Coronary artery (tissue), 2 donors: ENCODE measurements around the gene PHACTR1.

Experiments
- DNase-seq: peaks from one replicate; pipeline ENCODE4 v3.0.0-alpha.2; 2017; ENCODE audit warnings: low spot score
- H3K27ac ChIP-seq, 2 donors: fragments of 200-600 bp; sonication (generic); one replicate each; pipeline ENCODE4 v1.5.1; 2016 to 2019
- H3K4me3 ChIP-seq: fragments of 200-600 bp; sonication (generic); 2 replicates; pipeline ENCODE4 v1.5.1; 2016; ENCODE audit warnings: mild to moderate bottlenecking, moderate library complexity
- CTCF ChIP-seq: fragments of 200-600 bp; sonication (generic); IDR thresholded peaks from one replicate; pipeline ENCODE4 v1.5.1; 2019; ENCODE audit warnings: antibody characterized with exemption

Gene PHACTR1

DNA sequence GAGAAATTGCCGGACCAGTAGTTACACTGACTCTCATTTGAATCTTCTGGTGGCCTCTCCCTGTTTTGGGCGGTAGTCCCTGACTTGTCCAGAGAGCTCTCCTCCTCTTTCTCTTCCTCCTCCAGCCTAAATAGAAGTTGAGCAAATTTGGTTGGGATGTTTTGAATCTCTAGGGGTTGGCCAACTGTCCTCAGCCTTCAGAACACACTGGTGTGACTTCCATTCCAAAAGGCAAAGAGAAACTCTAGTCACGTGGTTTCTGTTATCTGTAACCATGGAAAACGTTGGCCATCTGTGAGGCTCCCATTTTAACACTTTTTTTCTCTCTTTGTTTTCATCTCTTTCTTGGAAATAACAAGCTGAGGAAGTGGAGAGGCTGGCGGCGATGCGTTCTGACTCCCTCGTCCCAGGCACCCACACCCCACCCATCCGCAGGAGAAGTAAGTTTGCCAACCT lies 336.5 kb downstream of the PHACTR1 start:
- H3K4me3 ChIP-seq = no peak overlapping the region
- no peak overlapping the region for H3K27ac ChIP-seq
- no peak for DNase-seq
- TF ChIP-seq CTCF = no peak

- Histone ChIP-seq H3K27ac (no peak overlapping the region), H3K4me3 (no peak overlapping the region)
- TF ChIP-seq CTCF = no peak
- DNase-seq = no peak
These were observed 341.5 kb downstream of the PHACTR1 start for GRCh38 chr6:13058051-13058450.

GRCh38 chr6:13059026-13059425 lies 342.5 kb downstream of the PHACTR1 start:
- no peak for TF ChIP-seq CTCF
- no peak overlapping the region for H3K27ac ChIP-seq

GRCh38 chr6:13063300-13063918 lies 346.8 kb downstream of the PHACTR1 start:
- no peak for TF ChIP-seq CTCF
- Histone ChIP-seq H3K27ac (no peak overlapping the region), H3K4me3 (no peak overlapping the region)
- DNase-seq = no peak

More at GRCh38 chr6:13059026-13059425, 342.5 kb downstream of the PHACTR1 start:
- DNase-seq = no peak
- no peak overlapping the region for H3K4me3 ChIP-seq

DNA sequence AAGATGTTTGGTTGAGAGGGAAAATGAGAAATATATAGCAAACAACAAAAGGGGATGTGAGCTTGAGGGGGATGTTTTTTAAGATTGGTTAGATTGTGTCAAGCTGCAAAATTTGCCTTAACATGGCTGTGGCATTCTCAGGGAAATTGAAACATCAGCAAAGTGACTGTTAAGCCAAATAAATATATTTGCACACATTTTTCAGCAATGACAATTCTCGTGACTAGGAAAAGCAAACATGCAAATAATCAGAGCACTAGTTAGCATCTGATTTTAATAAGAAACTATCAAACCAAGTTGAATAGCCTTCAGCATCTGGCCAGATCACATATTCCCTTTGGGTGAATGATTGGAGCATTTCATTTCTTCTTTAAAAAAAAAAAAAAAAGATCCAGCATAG lies 349.0 kb downstream of the PHACTR1 start:
- no peak for DNase-seq
- Histone ChIP-seq H3K27ac (no peak overlapping the region), H3K4me3 (no peak overlapping the region)
- no peak for TF ChIP-seq CTCF

DNA sequence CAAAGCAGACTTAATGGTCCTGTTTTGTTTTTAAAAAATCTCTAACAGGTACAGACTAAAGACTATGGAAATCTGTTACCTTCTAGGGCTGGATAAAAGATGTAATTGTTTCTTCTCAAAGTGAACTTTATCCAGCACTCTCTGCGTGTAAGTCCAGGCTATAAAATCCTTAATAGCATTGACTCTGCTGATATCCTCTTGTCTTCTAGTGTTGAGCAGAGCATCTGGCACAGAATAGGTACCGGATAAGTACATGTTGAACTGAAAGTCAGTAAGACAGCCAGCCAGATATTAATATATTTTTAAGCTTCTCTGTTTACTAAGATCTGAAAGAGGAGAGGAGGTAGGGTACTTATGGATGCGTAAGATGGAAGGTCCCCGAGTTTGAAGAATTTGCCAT lies 349.5 kb downstream of the PHACTR1 start:
- TF ChIP-seq CTCF = no peak
- no peak overlapping the region for H3K4me3 ChIP-seq
- H3K27ac ChIP-seq = no peak overlapping the region
- DNase-seq = no peak

DNA sequence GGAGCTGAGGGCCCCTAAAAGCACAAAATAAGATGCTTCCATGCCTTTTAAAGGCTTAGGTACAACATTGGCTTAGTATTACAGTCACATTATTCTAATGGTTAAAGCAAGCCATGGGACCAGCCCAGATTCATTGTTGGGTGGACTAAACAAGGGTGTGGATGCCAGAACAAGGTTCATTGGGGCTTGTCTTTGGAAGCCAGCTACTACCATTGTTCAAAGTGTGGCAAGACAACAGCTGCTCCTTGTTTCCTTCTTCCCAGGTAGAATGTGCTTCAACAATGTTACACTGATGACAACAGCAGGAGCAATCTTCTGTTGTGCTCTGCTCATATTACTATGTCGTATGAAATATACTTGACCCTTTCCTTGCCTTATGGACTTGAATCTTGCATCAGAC lies 350.3 kb downstream of the PHACTR1 start:
- H3K27ac ChIP-seq = no peak overlapping the region
- TF ChIP-seq CTCF = no peak

More for the DNA sequence above, 350.3 kb downstream of the PHACTR1 start:
- DNase-seq = no peak
- H3K4me3 ChIP-seq = no peak overlapping the region
